OCI-LY3 (cell line): ENCODE measurements around the gene PRPF6.

ENCODE experiments used
- H2AFZ ChIP-seq: fragments of 200-600, 300-600 bp; shearing (Covaris generic); 2 replicates; pipeline ENCODE4 v1.6.0; 2014; ENCODE audit warnings: antibody characterized with exemption, low read depth, low read length
- H3K27ac ChIP-seq: fragments of 200-600, 300-600 bp; sonication (generic); 2 replicates; pipeline ENCODE4 v1.5.1; 2014; ENCODE audit warnings: mild to moderate bottlenecking, low read length, moderate library complexity, mixed read lengths
- H3K27me3 ChIP-seq: fragments of 200-600, 300-600 bp; sonication (generic); 2 replicates; pipeline ENCODE4 v1.6.1; 2014; ENCODE audit warnings: low read depth, low read length, mixed read lengths
- H3K36me3 ChIP-seq: fragments of 200-600, 300-600 bp; sonication (generic); replicated peaks from 2 replicates; pipeline ENCODE3; 2014; ENCODE audit warnings: low read depth, low read length, mixed read lengths
- H3K4me1 ChIP-seq: fragments of 300-600, 200-600 bp; sonication (generic); 2 replicates; pipeline ENCODE4 v1.6.1; 2014; ENCODE audit warnings: low read length, mixed read lengths
- H3K4me2 ChIP-seq: fragments of 200-600, 300-600 bp; sonication (generic); 2 replicates; pipeline ENCODE4 v1.6.1; 2014; ENCODE audit warnings: low read length, mixed read lengths
- H3K4me3 ChIP-seq: fragments of 300-600, 200-600 bp; sonication (generic); 2 replicates; pipeline ENCODE4 v1.5.1; 2014; ENCODE audit warnings: antibody characterized with exemption, mild to moderate bottlenecking, low read length, moderate library complexity
- H3K79me2 ChIP-seq: fragments of 300-600, 200-600 bp; shearing (Covaris generic); 2 replicates; pipeline ENCODE4 v1.6.1; 2014; ENCODE audit warnings: mild to moderate bottlenecking, low read length, mixed read lengths
- H3K9ac ChIP-seq: fragments of 300-600, 200-600 bp; shearing (Covaris generic); 2 replicates; pipeline ENCODE4 v1.6.0; 2014; ENCODE audit warnings: mild to moderate bottlenecking, low read length, moderate library complexity
- H3K9me3 ChIP-seq: fragments of 200-600, 300-600 bp; shearing (Covaris generic); 2 replicates; pipeline ENCODE4 v1.6.1; 2014; ENCODE audit warnings: low read length, mixed read lengths; ENCODE audit not compliant: insufficient read depth
- H4K20me1 ChIP-seq: fragments of 200-600, 300-600 bp; sonication (generic); 2 replicates; pipeline ENCODE4 v1.6.1; 2016; ENCODE audit warnings: low read length, mixed read lengths; ENCODE audit not compliant: insufficient read depth
- CTCF ChIP-seq: fragments of 200-600, 300-600 bp; sonication (generic); IDR thresholded peaks from 2 replicates; pipeline ENCODE4 v1.5.1; 2014; ENCODE audit warnings: antibody characterized with exemption, low read length, low read depth
- EZH2phosphoT487 ChIP-seq: fragments of 200-600 bp; shearing (Covaris generic); IDR thresholded peaks from 2 replicates; pipeline ENCODE4 v1.6.1; 2018; ENCODE audit warnings: antibody characterized with exemption, mixed run types, low read depth

The PRPF6 gene

GRCh38 chr20:64051561-64052325, 70.8 kb downstream of the PRPF6 start:
- Histone ChIP-seq H3K9ac (no peak overlapping the region), H3K27me3 (peaks cover 5% of the 10 kb centered on the region; the same call in 1 of the 2 replicates), H3K9me3 (no peaks in the 10 kb centered on the region), H3K36me3 (no peaks in the 10 kb centered on the region), H3K79me2 (no peaks in the 10 kb centered on the region), H4K20me1 (no peaks in the 10 kb centered on the region), H3K27ac (no peak overlapping the region), H3K4me2 (no peak overlapping the region), H2AFZ (no peak overlapping the region), H3K4me1 (peaks cover 25% of the 10 kb centered on the region), H3K4me3 (no peak overlapping the region)
- TF ChIP-seq EZH2phosphoT487 (no peak), CTCF (no peak)

GRCh38 chr20:64052326-64052722, 71.4 kb downstream of the PRPF6 start:
- Histone ChIP-seq H2AFZ (no peak overlapping the region), H3K9me3 (no peaks in the 10 kb centered on the region), H3K9ac (no peak overlapping the region), H3K27me3 (peaks cover 5% of the 10 kb centered on the region; the same call in 1 of the 2 replicates), H3K36me3 (no peaks in the 10 kb centered on the region), H4K20me1 (no peaks in the 10 kb centered on the region), H3K4me1 (peaks cover 31% of the 10 kb centered on the region), H3K4me2 (no peak overlapping the region), H3K27ac (no peak overlapping the region), H3K4me3 (no peak overlapping the region), H3K79me2 (no peaks in the 10 kb centered on the region)
- TF ChIP-seq CTCF: no peak
- TF ChIP-seq EZH2phosphoT487: no peak

GRCh38 chr20:64052987-64053840, 72.3 kb downstream of the PRPF6 start:
- Histone ChIP-seq H3K9me3 (no peaks in the 10 kb centered on the region), H3K4me3 (no peak overlapping the region), H3K27me3 (peaks cover 5% of the 10 kb centered on the region; the same call in 1 of the 2 replicates), H3K4me1 (peaks cover 38% of the 10 kb centered on the region), H3K36me3 (no peaks in the 10 kb centered on the region), H3K4me2 (no peak overlapping the region), H2AFZ (no peak overlapping the region), H3K27ac (no peak overlapping the region), H3K9ac (no peak overlapping the region), H3K79me2 (no peaks in the 10 kb centered on the region), H4K20me1 (no peaks in the 10 kb centered on the region)
- TF ChIP-seq EZH2phosphoT487: no peak
- no peak for TF ChIP-seq CTCF
